GM19467 (cell line): ENCODE results near the gene LDHB.
"Not testable (repeated sequence)": the region's sequence is repeated elsewhere in the genome, so short reads cannot be mapped to it uniquely, and the experiment has no call there.

ENCODE experiments used
- ATAC-seq: cut with Tn5 transposase; IDR thresholded peaks from one replicate; pipeline ENCODE4 v1.9.1; 2021; ENCODE audit warnings: mild to moderate bottlenecking, moderate library complexity; ENCODE audit not compliant: unreplicated experiment

LDHB gene

DNA sequence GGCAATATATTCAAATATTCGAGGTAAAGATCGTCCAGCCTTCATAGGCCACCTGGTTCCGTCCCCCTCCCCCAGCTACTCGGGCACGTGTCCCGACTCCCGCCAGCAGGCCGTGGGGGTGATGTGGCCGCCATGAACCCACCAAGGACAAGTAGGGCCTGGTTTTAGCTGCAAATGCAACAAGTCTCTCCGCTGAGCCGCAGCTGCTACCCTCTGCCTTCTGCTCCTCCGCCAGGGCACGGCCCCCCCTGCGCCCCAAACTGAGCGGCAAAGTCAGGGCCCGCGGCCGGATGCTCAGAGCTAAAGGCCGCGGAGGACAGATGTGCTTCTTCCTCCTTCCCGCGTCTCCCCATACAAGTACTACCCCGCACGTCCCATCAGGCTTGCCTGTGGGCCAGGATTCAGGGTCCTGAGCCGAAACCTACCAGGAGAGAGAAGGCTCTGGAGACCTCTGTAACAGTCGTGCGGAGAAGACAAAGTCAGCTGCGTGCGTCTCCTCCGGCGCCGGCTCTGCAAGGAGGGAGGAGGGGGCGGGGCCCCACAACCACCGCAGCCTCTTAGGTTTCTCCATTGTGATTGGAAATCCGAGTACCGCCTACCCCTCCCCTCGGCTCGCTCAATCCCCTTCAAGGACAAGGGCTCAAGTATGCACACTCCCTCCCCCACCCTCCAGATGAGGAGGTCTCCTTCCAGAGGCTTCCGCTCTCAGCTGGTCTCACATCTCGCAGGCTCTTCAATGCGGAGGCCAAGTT is at the start of gene LDHB:
Gene LDHB, minus strand, starts transcription at position 517 of the 752 bp plus-strand sequence. CDS start 3,171 bp downstream, outside the sequence.
- peak; percentile 96 for ATAC-seq

DNA sequence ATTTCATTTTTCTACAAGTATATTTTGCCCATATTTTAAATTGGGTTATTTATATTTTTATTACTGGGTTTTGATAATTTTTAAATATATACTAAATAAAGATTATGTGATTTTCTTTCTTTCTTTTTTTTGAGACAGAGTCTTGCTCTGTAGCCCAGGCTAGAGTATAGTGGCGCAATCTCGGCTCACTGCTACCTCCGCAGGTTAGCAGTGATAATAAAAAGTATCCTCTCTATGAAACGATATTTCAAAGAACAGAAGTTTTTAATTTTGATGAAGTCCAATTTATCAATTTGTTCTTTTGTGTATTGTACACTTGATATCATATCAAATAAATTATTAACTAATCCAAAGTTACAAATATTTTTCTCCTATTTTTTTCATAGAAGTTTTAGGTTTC is 47.2 kb upstream of the LDHB start:
- ATAC-seq, result no peak

DNA sequence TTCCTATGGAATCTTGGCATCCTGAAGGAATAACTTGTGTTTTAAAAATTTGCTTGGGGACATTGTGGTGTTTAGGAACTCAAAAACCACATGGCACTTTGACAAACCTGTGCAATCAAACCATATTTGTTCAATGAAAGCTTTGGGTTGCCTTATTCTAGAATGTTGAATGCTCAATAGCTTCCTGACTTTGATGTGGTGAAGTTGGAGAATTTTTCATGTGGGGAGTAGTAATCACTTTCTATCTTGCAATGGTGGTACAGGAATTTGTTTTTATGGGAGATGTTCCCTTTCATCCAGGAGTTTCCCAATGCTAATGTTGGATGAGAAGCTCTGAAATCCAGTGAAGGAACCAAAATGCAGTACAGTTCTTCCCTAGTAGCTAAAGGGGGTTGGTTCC is 42.2 kb upstream of the LDHB start:
- ATAC-seq, result no peak

DNA sequence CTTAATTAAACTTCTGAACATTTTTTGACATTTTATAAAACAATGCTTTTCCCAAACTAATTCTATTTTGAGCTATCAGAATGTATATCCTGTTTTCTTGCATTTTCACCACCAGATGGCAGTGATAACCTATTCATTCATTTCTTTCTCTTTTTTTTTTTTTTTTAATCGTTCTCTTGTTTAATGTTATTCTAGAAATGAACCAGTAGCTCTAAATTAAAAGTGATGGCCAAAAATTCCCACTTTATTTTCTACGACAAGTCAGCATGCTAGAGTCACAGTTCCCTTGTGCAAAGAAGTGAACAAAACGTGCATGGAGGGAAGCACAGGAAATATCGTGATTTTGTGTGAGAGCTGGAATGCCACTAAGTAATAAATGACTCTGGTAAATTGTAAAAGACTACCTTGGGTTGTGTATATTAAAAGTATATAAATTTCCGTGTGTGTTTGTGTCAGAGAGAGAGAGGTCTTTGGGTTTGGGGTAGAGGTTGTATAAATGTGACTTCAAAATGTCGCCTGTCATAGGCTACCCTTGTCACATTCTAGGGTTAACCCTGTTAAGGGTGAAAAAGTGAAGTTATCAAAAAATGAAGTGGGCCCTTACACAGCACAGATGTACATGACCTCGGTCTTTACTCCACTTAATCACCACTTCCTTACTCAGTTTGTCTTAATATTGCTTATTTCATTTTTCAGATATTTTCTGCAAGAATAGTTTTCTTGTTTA is 40.4 kb upstream of the LDHB start:
- no peak for ATAC-seq

- ATAC-seq, result no peak
Observed at GRCh38 chr12:21696625-21697024, 39.0 kb upstream of the LDHB start.

DNA sequence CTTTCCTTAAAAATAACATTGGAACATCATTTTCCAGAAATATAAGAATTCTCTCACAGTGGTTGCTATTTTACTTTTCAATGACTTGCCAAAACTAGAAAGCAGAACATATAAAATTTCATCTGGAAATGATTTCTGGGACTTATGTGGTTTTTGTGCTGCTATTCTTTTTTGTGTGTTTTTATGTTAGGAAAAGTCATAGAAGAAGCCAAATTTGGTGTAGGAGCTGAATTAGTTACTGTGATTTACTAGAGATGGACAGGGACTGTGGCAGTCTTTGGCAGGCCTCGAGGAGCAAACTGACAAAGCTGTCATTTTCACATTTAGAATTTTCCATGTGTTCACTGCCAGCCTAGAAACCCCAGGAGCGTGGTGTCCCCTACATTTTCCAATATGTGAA is 38.3 kb upstream of the LDHB start:
- ATAC-seq, result no peak

GRCh38 chr12:21694660-21695059 is 37.0 kb upstream of the LDHB start:
- ATAC-seq, result no peak

- no peak for ATAC-seq
Observed at GRCh38 chr12:21691515-21691914, 33.9 kb upstream of the LDHB start.

- no peak for ATAC-seq
Observed at GRCh38 chr12:21690704-21691368, 33.2 kb upstream of the LDHB start.

- ATAC-seq, result no peak
Observed at GRCh38 chr12:21683115-21683514, 25.5 kb upstream of the LDHB start.

DNA sequence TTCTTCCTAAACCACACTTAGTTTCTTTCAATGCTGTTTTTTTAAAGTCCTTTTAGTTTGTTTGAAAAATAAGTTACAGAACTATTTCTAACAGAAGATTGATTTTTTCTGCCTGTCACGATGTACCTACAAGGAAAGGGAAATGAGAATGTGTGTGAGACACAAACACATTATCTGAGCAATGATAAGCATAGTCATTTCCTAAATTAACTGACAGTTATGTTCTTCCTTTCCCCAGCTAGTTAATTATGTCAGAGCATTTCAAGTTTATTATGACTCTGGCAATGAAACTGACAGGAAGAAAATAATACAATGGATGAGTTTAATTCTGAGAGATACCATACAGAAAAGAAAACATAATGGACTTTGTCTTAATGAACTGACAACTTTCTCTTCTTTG is 21.3 kb upstream of the LDHB start:
- no peak for ATAC-seq

DNA sequence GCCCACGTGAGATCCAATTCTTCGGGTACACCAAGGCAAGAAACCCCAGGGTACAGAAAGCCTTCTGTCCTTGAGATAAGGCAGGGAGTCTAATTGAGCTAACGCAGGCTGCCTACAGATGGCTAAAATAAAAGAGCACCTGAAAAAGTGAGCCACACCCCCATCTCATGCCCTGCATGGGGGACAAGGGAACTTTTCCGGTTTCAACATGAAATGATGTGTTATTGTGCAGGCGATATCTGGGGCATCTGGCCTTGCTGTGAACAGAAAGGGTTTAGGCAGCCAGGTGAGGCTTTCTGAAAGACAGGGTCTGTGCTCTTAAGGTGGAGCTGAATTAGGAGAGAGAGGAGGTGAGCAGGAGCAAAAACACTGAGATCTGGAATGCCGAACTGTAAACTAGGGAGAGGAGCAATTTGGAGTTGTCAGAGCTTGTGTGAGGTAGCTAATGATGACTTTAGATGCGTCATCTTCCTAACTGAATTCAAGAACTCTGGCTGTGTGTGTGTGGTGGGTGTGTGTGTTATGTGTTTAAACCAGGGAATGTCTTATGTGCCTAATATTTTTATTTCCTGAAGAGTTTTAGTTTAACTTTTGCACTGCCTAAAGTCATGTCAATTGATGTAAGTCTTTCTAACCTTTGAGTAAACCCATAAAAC is 20.1 kb upstream of the LDHB start:
- no peak for ATAC-seq

DNA sequence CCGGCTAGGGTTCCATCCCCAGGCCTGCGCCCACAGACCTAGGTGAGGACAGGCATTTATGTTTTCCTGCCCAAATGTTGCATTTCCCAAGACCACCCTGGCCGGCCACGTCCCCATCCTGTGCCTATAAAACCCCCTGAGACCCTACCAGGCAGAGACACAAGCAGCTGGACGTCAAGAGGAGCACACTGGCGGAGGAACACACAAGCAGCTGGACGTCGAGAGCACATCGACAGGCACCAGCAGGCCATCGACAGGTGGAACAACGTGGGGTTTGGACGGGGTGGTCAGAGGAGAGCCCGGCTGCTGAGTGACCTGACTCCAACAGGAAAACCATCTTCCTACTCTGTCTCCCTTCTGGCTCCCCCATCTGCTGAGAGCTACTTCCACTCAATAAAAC is 19.6 kb upstream of the LDHB start:
- ATAC-seq, result no peak

- ATAC-seq, result no peak
Observed at GRCh38 chr12:21676776-21677175, 19.1 kb upstream of the LDHB start.

GRCh38 chr12:21675641-21676040 is 18.0 kb upstream of the LDHB start:
- ATAC-seq, result no peak

DNA sequence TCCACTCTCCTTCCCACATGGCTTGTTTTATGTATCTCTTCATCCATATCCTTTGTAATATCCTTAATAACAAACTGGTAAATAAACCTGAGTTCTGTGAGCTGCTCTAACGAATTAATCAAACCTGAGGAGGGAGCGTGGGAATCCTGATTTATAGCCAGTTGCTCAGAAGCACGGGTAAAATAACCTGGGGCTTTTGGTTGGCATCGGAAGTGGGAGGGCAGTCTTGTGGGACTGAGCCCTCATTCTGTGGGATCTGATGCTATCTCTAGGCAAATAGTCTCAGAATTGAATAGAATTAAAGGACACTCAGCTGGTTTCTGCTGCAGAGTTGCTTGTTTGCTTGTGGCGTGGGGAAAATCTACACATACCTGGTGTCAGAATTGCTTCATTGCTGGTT is 17.5 kb upstream of the LDHB start:
- no peak for ATAC-seq

- ATAC-seq, result not testable (repeated sequence)
Observed at GRCh38 chr12:21673830-21674552, 16.3 kb upstream of the LDHB start.

DNA sequence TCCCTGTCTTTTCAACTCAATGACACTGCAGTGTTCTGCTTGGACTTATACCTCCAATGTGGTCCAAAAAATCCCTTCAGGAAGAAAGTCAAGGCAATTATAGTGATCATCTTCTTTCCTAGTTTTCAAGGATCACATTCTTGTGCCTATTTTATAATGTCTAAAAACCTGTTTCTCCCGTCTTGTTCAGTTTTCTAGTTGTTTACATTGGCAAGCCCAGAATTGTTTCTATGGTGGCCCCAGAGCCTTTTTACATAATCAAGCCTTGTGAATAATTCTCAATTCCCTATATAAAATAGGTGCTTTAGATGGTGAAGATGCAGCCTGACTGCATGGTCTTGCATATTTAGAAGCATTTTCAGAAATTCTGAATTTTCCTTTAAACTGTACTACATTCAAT is 14.5 kb upstream of the LDHB start:
- ATAC-seq, result no peak

- ATAC-seq, result no peak
Observed at GRCh38 chr12:21666722-21667121, 9.1 kb upstream of the LDHB start.

DNA sequence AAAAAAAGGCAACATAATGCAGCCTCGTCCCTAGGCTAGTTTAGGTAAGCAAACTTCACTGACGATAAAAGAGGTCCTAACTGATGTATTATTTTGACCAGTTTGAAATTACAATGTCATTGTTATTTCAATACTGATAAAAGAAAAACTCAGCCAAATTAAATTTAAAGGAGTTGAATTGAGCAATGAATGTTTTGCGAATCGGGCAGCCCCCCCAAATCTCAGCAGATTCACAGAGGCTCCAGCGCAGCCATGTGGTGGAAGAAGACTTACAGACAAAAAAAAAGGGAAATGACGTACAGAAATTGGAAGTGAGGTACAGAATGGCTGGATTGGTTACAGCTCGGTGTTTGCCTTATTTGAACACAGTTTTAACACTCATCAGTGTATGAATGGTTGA is 8.2 kb upstream of the LDHB start:
- ATAC-seq, result no peak
